Fibroblast of pulmonary artery (primary cell): ENCODE measurements around the gene ZFP28.

Source experiments
- DNase-seq: peaks from one replicate; pipeline ENCODE4 v3.0.0-alpha.2; 2010; ENCODE audit warnings: low read depth
- H3K4me3 ChIP-seq: replicated peaks from 2 replicates; pipeline ENCODE4 v1.5.1; 2011; ENCODE audit warnings: low read depth, mild to moderate bottlenecking, control low read depth, low read length, moderate library complexity
- TF ChIP-seq, protein P1 (sequence below): IDR thresholded peaks from 2 replicates; pipeline ENCODE4 v1.5.1; 2011; ENCODE audit warnings: mild to moderate bottlenecking, control low read depth, low read length, inconsistent platforms; ENCODE audit errors: missing control alignments

ZFP28 gene

DNA sequence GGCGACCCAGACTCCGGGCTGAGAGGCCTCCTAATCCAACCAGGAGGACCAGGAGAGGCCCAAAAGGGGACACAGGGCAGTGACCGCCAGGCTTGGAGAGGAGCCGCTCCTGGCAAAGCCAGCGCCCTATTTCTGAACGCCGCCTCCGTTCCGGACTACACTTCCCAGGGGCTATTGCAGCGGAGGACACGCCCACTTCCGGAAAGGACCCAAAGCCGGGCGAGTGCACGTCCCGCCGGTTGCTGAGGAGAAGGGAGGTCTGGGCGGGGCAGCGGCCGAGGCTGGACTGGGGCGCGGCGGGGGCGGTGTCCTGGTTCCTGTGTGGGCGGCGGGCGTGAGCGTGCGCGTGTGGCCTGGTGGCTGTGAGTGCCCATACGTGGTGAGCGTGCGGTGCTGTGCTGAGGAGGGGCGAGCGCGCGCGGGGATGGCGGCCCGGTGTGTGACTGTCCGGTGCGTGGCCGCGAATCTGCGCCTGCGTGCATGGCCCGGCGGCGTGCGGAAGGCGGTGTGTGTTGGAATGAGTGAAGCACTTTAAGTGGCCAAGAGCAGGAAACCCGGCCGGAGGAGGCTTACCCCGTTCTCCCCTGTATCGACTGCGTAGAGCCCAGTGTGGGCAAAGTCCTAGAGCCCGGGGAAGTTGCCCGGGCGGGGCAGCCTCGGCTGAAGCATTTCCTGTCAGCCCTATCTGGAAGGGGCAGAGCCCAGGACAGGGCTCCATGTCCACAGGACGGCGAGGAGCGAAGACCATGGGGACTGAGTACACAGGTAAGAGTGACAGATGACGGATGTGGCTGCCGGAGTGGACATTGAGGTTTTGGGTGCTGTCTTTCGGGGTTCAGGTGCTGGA lies 28.7 kb downstream of the ZFP28 start, which contains the start of gene ZNF470:
TSS of gene ZNF470 (plus strand) at position 195 of the 847 bp plus-strand sequence. CDS start 2,844 bp downstream, outside the sequence.
- peak within 1 kb of the TSS; percentile 82 for H3K4me3 ChIP-seq
- TF ChIP-seq, protein P1, sequence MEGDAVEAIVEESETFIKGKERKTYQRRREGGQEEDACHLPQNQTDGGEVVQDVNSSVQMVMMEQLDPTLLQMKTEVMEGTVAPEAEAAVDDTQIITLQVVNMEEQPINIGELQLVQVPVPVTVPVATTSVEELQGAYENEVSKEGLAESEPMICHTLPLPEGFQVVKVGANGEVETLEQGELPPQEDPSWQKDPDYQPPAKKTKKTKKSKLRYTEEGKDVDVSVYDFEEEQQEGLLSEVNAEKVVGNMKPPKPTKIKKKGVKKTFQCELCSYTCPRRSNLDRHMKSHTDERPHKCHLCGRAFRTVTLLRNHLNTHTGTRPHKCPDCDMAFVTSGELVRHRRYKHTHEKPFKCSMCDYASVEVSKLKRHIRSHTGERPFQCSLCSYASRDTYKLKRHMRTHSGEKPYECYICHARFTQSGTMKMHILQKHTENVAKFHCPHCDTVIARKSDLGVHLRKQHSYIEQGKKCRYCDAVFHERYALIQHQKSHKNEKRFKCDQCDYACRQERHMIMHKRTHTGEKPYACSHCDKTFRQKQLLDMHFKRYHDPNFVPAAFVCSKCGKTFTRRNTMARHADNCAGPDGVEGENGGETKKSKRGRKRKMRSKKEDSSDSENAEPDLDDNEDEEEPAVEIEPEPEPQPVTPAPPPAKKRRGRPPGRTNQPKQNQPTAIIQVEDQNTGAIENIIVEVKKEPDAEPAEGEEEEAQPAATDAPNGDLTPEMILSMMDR, result no peak
- DNase-seq, result peak; percentile 93

DNA sequence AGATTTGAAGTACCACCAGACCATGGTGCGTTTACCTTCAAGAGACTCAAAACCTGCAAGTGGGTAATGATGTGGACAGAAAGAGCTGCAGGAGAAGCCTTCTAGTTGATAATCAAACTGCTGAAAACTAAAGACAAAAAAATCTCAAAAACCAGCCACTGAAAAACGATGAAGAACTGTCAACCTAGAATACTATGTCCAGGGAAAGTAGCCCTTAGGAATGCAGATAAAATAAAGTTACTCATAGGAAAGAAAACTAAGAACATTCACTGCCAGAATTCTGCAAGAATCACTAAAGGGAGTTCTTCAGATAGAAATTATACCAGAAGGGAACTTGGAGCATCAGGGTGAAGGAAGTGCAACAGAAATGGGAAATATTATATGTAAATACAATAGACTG lies 33.8 kb downstream of the ZFP28 start:
- TF ChIP-seq, protein P1, result no peak
- no peak overlapping the region for H3K4me3 ChIP-seq

DNA sequence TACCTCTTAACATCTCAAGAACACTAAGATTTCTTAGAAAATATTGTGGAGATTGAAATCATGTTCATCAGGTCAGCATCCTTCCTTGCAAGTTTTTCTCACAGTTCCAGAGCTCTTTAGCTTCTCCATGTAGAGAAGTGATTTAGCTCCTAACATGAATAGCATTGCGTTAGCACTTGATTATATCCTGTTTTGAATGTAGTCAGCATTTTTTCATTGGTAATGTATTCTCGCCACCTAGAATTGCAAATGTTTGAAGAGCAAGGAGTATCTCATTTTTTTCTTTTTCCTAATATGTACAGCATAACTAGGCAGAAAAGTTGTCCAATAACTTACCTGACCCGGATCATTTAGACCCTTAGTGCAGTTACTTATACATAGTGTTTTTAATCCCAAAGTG lies 35.2 kb downstream of the ZFP28 start:
- TF ChIP-seq, protein P1, result no peak
- no peak overlapping the region for H3K4me3 ChIP-seq
- no peak for DNase-seq

More for the DNA sequence above, 33.8 kb downstream of the ZFP28 start:
- no peak for DNase-seq

DNA sequence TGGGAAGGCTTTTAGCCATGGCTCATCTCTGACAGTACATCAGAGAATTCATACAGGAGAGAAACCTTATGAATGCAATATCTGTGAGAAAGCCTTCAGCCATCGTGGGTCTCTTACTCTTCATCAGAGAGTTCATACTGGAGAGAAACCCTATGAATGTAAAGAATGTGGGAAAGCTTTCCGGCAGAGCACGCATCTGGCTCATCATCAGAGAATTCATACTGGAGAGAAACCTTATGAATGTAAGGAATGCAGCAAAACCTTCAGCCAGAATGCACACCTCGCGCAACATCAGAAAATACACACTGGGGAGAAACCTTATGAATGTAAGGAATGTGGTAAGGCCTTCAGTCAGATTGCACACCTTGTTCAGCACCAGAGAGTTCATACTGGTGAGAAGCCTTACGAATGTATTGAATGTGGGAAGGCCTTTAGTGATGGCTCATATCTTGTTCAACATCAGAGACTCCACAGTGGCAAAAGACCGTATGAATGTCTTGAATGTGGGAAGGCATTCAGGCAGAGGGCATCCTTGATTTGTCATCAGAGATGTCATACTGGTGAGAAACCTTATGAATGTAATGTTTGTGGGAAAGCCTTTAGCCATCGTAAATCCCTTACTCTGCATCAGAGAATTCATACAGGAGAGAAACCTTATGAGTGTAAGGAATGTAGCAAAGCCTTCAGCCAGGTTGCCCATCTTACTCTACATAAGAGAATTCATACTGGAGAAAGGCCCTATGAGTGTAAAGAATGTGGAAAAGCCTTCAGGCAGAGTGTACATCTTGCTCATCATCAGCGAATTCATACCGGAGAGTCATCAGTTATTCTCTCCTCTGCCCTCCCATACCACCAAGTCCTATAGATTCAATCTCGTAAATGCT lies 39.2 kb downstream of the ZFP28 start:
- TF ChIP-seq, protein P1, result no peak
- H3K4me3 ChIP-seq, result no peak overlapping the region
- no peak for DNase-seq

DNA sequence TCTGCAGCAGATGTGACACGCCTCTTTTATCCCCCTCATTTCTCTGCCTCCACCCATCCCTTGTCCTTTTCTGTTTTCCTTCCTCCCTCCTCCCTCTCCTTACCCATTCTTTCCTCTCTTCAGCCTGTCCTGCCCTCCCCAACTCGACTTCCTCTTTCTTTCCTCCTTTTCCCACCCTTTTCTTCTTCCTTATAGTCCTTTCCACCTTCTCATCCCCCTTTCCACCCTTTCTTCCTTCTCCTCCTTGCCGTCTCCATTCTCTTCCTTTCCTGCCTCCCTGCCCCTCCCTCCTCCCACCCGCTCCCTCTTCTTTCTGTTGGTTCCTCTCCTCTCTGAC lies 55.7 kb downstream of the ZFP28 start:
- DNase-seq, result no peak
- TF ChIP-seq, protein P1, result no peak
- H3K4me3 ChIP-seq, result peak overlapping the region; percentile 75

DNA sequence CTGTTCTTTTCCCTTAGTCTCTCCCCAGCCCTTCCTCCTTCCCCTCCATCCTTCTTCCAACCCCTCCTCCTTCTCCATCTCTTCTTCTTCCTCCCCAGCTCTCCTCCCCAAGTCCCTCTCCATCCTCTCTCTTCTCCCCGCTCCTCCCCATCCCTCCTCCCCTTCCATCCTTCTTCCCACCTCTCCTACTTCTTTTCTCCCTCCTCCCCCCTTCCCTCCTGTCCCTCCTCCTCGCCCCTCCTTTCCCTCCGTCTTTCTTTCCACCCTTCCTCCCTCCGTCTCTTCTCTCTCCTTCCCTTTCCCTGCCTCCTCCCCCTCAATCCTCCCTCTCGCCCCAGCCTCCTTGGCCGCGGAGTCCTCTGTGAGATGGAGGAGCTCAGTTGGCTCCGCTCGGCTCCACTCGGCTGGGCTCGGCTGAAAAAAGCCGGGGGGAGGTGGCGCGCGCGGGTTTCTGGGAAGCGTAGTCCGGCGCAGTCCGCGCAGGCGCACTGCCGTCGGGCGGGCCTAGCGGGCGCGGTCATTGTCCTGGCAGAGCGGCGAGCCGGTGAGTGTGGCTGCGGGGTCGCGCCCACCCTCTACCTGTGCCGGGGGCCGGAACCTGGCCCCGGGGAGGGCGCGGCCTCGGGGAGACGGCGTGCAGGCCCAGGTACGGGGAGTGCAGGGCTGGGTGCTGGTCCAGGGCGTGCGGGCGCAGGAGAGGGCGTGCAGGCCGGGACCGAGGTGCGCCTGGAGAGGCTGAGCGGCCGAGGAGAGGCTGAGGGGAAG lies 56.2 kb downstream of the ZFP28 start, which contains the start of gene ZNF71:
TSS of gene ZNF71 (plus strand) at position 520 of the 765 bp plus-strand sequence. CDS start 6,257 bp downstream, outside the sequence.
- peak; percentile 88 for DNase-seq
- H3K4me3 ChIP-seq, result peak within 1 kb of the TSS; percentile 75
- TF ChIP-seq, protein P1, result no peak
